Immature natural killer cell (primary cell): ENCODE results near the gene CLCA4. TPM values are rescaled to one million over a fixed set of nuclear protein-coding genes. Genes with fewer than 3 reads are reported as not detected.
A peak's percentile ranks its signal among the peaks of the same experiment; 100 is the strongest.
"Not testable (repeated sequence)": the region's sequence is repeated elsewhere in the genome, so short reads cannot be mapped to it uniquely, and the experiment has no call there.

Source experiments
- DNase-seq, 3 donors: peaks; one replicate each; pipeline ENCODE4 v3.0.0; 2022; ENCODE audit warnings: mixed read lengths in 1 of 3
- H3K27ac Mint-ChIP-seq, 6 donors: one replicate each; pipeline ENCODE4 v1.8.0; 2020; ENCODE audit warnings: mixed read lengths in 6 of 6, mild to moderate bottlenecking in 5 of 6, inconsistent platforms in 4 of 6, moderate library complexity in 3 of 6
- H3K27me3 Mint-ChIP-seq, 3 donors: one replicate each; pipeline ENCODE4 v1.8.0; 2020 to 2021; ENCODE audit warnings: low read depth in 3 of 3, mild to moderate bottlenecking in 3 of 3, mixed read lengths in 3 of 3, moderate library complexity in 3 of 3, inconsistent platforms in 1 of 3
- H3K36me3 Mint-ChIP-seq, 3 donors: one replicate each; pipeline ENCODE4 v1.8.0; 2020; ENCODE audit warnings: mixed read lengths in 3 of 3, inconsistent platforms in 2 of 3, mild to moderate bottlenecking in 2 of 3
- H3K4me1 Mint-ChIP-seq, 2 donors: one replicate each; pipeline ENCODE4 v1.8.0; 2020; ENCODE audit warnings: inconsistent platforms in 2 of 2, mild to moderate bottlenecking in 2 of 2, mixed read lengths in 2 of 2, moderate library complexity in 1 of 2
- H3K4me3 Mint-ChIP-seq, 5 donors: one replicate each; pipeline ENCODE4 v1.8.0; 2020; ENCODE audit warnings: mild to moderate bottlenecking in 5 of 5, mixed read lengths in 5 of 5, inconsistent platforms in 3 of 5, moderate library complexity in 3 of 5
- H3K9me3 Mint-ChIP-seq, 6 donors: one replicate each; pipeline ENCODE4 v1.8.0; 2020; ENCODE audit warnings: mild to moderate bottlenecking in 6 of 6, mixed read lengths in 6 of 6, inconsistent platforms in 4 of 6, moderate library complexity in 3 of 6
- polyA plus RNA-seq, 3 donors: library from polyadenylated mRNA; unstranded; fragments of 300-500 nt; fragmentation: Illumina TruSeq; gene quantifications; one replicate each; pipeline ENCODE4 v1.2.3, GENCODE V29; 2021

The CLCA4 gene
- not detected for polyA plus RNA-seq

- Mint-ChIP-seq H3K4me1 (no peaks in the 10 kb centered on the region), H3K9me3 (peaks cover 0 to 2% (median 0%) of the 10 kb centered on the region in 6 donors), H3K4me3 (no peak within 1 kb of the TSS), H3K27me3 (peaks cover 6 to 16% (median 7%) of the 10 kb centered on the region in 3 donors), H3K27ac (no peak within 1 kb of the TSS), H3K36me3 (no peaks in the 10 kb centered on the region)
- DNase-seq: no peak
Measured at GRCh38 chr1:86546787-86547221, at the start of gene CLCA4. TSS of gene CLCA4 (plus strand) at chr1:86547078. CDS start at chr1:86547120, 42 bp downstream.

- H3K27ac Mint-ChIP-seq: no peak overlapping the region
- no peaks in the 10 kb centered on the region for H3K36me3 Mint-ChIP-seq
- no peaks in the 10 kb centered on the region for H3K9me3 Mint-ChIP-seq
- peaks cover 9 to 17% of the 10 kb centered on the region in 2 donors for H3K4me1 Mint-ChIP-seq
- H3K27me3 Mint-ChIP-seq: peaks cover 0 to 9% (median 6%) of the 10 kb centered on the region in 3 donors
- no peak for DNase-seq
- no peak overlapping the region for H3K4me3 Mint-ChIP-seq
Measured at GRCh38 chr1:86498281-86498680, 48.6 kb upstream of the CLCA4 start.

- peak; percentile 61 to 70 (median 67) for DNase-seq
- H3K9me3 Mint-ChIP-seq: no peaks in the 10 kb centered on the region
- H3K27ac Mint-ChIP-seq: no peak overlapping the region
- H3K36me3 Mint-ChIP-seq: no peaks in the 10 kb centered on the region
- H3K4me3 Mint-ChIP-seq: no peak overlapping the region
- H3K4me1 Mint-ChIP-seq: peaks cover 15 to 26% of the 10 kb centered on the region in 2 donors
- peaks cover 0 to 11% (median 9%) of the 10 kb centered on the region in 3 donors for H3K27me3 Mint-ChIP-seq
Measured at GRCh38 chr1:86499987-86500593, 46.8 kb upstream of the CLCA4 start.

- no peak overlapping the region for H3K27ac Mint-ChIP-seq
- no peaks in the 10 kb centered on the region for H3K9me3 Mint-ChIP-seq
- H3K27me3 Mint-ChIP-seq: peaks cover 0 to 11% (median 9%) of the 10 kb centered on the region in 3 donors
Measured at GRCh38 chr1:86500714-86501113, 46.2 kb upstream of the CLCA4 start.

GRCh38 chr1:86502125-86502646 lies 44.7 kb upstream of the CLCA4 start:
- H3K9me3 Mint-ChIP-seq, H3K27ac Mint-ChIP-seq, H3K36me3 Mint-ChIP-seq: not testable (repeated sequence)
- H3K27me3 Mint-ChIP-seq: peaks cover 0 to 11% (median 5%) of the 10 kb centered on the region in 3 donors
- peaks cover 15 to 26% of the 10 kb centered on the region in 2 donors for H3K4me1 Mint-ChIP-seq
- peak in 2 of 3 donors; percentile 21 to 33 for DNase-seq
- H3K4me3 Mint-ChIP-seq: peak overlapping the region; percentile 51 to 83 (median 72)

More at GRCh38 chr1:86500714-86501113, 46.2 kb upstream of the CLCA4 start:
- no peak for DNase-seq
- H3K4me3 Mint-ChIP-seq: no peak overlapping the region
- H3K4me1 Mint-ChIP-seq: peaks cover 15 to 26% of the 10 kb centered on the region in 2 donors
- H3K36me3 Mint-ChIP-seq: no peaks in the 10 kb centered on the region

GRCh38 chr1:86502721-86503405 lies 44.0 kb upstream of the CLCA4 start:
- no peak overlapping the region for H3K27ac Mint-ChIP-seq

GRCh38 chr1:86503406-86504136 lies 43.3 kb upstream of the CLCA4 start:
- no peak for DNase-seq
- Mint-ChIP-seq H3K36me3 (no peaks in the 10 kb centered on the region), H3K4me3 (peak overlapping the region in 4 of 5 donors; percentile 44 to 80 (median 55)), H3K4me1 (peaks cover 15 to 26% of the 10 kb centered on the region in 2 donors), H3K27ac (no peak overlapping the region), H3K27me3 (peaks cover 3 to 9% (median 3%) of the 10 kb centered on the region in 3 donors), H3K9me3 (no peaks in the 10 kb centered on the region)

More at GRCh38 chr1:86502721-86503405, 44.0 kb upstream of the CLCA4 start:
- no peaks in the 10 kb centered on the region for H3K36me3 Mint-ChIP-seq
- H3K4me3 Mint-ChIP-seq: peak overlapping the region in 4 of 5 donors; percentile 72 to 83 (median 76)
- peaks cover under 1 to 11% (median 4%) of the 10 kb centered on the region in 3 donors for H3K27me3 Mint-ChIP-seq
- H3K4me1 Mint-ChIP-seq: peaks cover 15 to 26% of the 10 kb centered on the region in 2 donors
- no peaks in the 10 kb centered on the region for H3K9me3 Mint-ChIP-seq
- no peak for DNase-seq

GRCh38 chr1:86504137-86504479 lies 42.8 kb upstream of the CLCA4 start:
- Mint-ChIP-seq H3K9me3 (no peaks in the 10 kb centered on the region), H3K27ac (no peak overlapping the region), H3K4me1 (peaks cover 15 to 26% of the 10 kb centered on the region in 2 donors), H3K36me3 (no peaks in the 10 kb centered on the region), H3K27me3 (peaks cover 3 to 5% (median 3%) of the 10 kb centered on the region in 3 donors), H3K4me3 (peak overlapping the region in 2 of 5 donors; percentile 52 to 58)
- no peak for DNase-seq

- peaks cover 15 to 26% of the 10 kb centered on the region in 2 donors for H3K4me1 Mint-ChIP-seq
- DNase-seq: no peak
- no peaks in the 10 kb centered on the region for H3K36me3 Mint-ChIP-seq
- no peaks in the 10 kb centered on the region for H3K9me3 Mint-ChIP-seq
- H3K27me3 Mint-ChIP-seq: peaks cover 3 to 5% (median 3%) of the 10 kb centered on the region in 3 donors
- no peak overlapping the region for H3K4me3 Mint-ChIP-seq
- no peak overlapping the region for H3K27ac Mint-ChIP-seq
Measured at GRCh38 chr1:86504895-86505563, 41.8 kb upstream of the CLCA4 start.

GRCh38 chr1:86505564-86505902 lies 41.3 kb upstream of the CLCA4 start:
- peaks cover 3 to 5% (median 3%) of the 10 kb centered on the region in 3 donors for H3K27me3 Mint-ChIP-seq
- peaks cover 15 to 26% of the 10 kb centered on the region in 2 donors for H3K4me1 Mint-ChIP-seq
- H3K9me3 Mint-ChIP-seq: no peaks in the 10 kb centered on the region
- no peak for DNase-seq
- H3K27ac Mint-ChIP-seq: no peak overlapping the region
- no peak overlapping the region for H3K4me3 Mint-ChIP-seq
- H3K36me3 Mint-ChIP-seq: no peaks in the 10 kb centered on the region

- Mint-ChIP-seq H3K27me3 (peaks cover 0 to 7% (median 3%) of the 10 kb centered on the region in 3 donors), H3K4me3 (no peak overlapping the region), H3K36me3 (no peaks in the 10 kb centered on the region), H3K27ac (no peak overlapping the region), H3K4me1 (peaks cover 6 to 11% of the 10 kb centered on the region in 2 donors), H3K9me3 (no peaks in the 10 kb centered on the region)
- DNase-seq: peak in 1 of 3 donors; percentile 23
Measured at GRCh38 chr1:86507935-86508582, 38.8 kb upstream of the CLCA4 start.

GRCh38 chr1:86508583-86508969 lies 38.3 kb upstream of the CLCA4 start:
- no peak for DNase-seq
- Mint-ChIP-seq H3K9me3 (no peaks in the 10 kb centered on the region), H3K4me1 (peaks cover 3 to 6% of the 10 kb centered on the region in 2 donors), H3K27me3 (peaks cover 0 to 7% (median 3%) of the 10 kb centered on the region in 3 donors), H3K27ac (no peak overlapping the region), H3K36me3 (no peaks in the 10 kb centered on the region), H3K4me3 (no peak overlapping the region)

- Mint-ChIP-seq H3K9me3 (no peaks in the 10 kb centered on the region), H3K27ac (no peak overlapping the region), H3K36me3 (no peaks in the 10 kb centered on the region), H3K27me3 (peaks cover 0 to 2% (median 2%) of the 10 kb centered on the region in 3 donors), H3K4me1 (no peaks in the 10 kb centered on the region), H3K4me3 (no peak overlapping the region)
- DNase-seq: peak in 1 of 3 donors; percentile 6
Measured at GRCh38 chr1:86515597-86515996, 31.3 kb upstream of the CLCA4 start.
